ENCODE measurements around the gene CELF1. TPM values are rescaled to one million over a fixed set of nuclear protein-coding genes. Genes with fewer than 3 reads are reported as not detected.

CELF1 gene
- total and polyA plus RNA-seq, 9 of the 15 experiments (the other 6 are each of a cell fraction or from before 2014, with no cell fraction given), result 11.3 to 142 (median 77.4) TPM

DNA sequence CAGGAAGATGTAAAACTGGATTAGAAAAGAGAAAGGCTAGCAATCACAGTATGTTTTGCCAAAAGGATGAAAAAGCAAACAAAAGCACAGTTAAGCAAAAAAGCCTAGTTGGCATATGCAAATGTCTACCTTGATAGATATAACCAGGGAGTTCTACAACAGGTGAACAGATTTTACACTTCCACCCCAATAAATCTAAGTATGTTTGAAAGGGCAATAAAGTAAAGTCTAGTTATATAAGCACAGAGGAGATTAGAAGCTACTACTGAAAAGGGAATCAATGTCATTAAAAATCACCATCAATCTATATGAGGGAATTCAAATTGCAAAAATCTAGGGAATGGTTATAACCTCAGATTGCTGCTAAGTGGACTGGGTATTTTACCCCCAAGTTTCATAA is 49.7 kb downstream of the CELF1 start:
- POLR2A ChIA-PET, result interaction anchor here (1.3 kb wide), 1 partner anchor 8 kb away, joined by 5 read pairs; no protein-coding TSS in a partner anchor
- in situ Hi-C loops (cut with MboI) (no loop called here), intact Hi-C loops (cut with micrococcal nuclease) (no loop called here)
- CTCF ChIA-PET (ENCODE audit: low intra/inter-chr PET ratio), result no interaction called here
- Histone ChIP-seq H3K4me3 (no peak overlapping the region), H3K27ac (ENCODE audit: extremely low read depth, low read depth, low read length) (no peak overlapping the region), H3K36me3 (ENCODE audit: control insufficient read depth, insufficient read depth, low read length) (peaks cover 44% of the 10 kb centered on the region), H3K27me3 (ENCODE audit: control insufficient read depth in 2 of 2, insufficient read depth in 2 of 2, low read length in 2 of 2) (no peaks in the 10 kb centered on the region), H3K9me1 (ENCODE audit: control insufficient read depth, insufficient read depth, low read length) (peaks cover 4% of the 10 kb centered on the region), H3K4me2 (ENCODE audit: insufficient read depth, low read length) (no peak overlapping the region), H3K9me3 (replicated peaks; ENCODE audit: control insufficient read depth, insufficient read depth, low read depth, low read length) (no peaks in the 10 kb centered on the region), H3K79me2 (ENCODE audit: control insufficient read depth, insufficient read depth, low read length) (peaks cover 99% of the 10 kb centered on the region), H2AFZ (ENCODE audit: low read depth, low read length) (no peak overlapping the region), H3K9ac (ENCODE audit: insufficient read depth in 1 of 2, low read depth in 2 of 2, low read length in 2 of 2) (no peak overlapping the region), H4K20me1 (replicated peaks; ENCODE audit: control insufficient read depth, insufficient read depth, low read length) (peaks cover 25% of the 10 kb centered on the region), H3K4me1 (replicated peaks in 1 of 2; ENCODE audit: control insufficient read depth in 2 of 2, insufficient read depth in 2 of 2, low read length in 2 of 2) (peaks cover 12 to 29% of the 10 kb centered on the region in 2 experiments)
- no peak for FAIRE-seq
- DNase-seq (ENCODE audit: extremely low read depth in 1 of 4, low spot score in 3 of 4), result no peak
- no peak for TF ChIP-seq SIN3B (IDR thresholded peaks at IDR 0.05; ENCODE audit: low read depth)
- TF ChIP-seq ZNF766 (CRISPR knock-in tag; conservative IDR thresholded peaks at IDR 0.05), result no peak
- TF ChIP-seq, protein P1, sequence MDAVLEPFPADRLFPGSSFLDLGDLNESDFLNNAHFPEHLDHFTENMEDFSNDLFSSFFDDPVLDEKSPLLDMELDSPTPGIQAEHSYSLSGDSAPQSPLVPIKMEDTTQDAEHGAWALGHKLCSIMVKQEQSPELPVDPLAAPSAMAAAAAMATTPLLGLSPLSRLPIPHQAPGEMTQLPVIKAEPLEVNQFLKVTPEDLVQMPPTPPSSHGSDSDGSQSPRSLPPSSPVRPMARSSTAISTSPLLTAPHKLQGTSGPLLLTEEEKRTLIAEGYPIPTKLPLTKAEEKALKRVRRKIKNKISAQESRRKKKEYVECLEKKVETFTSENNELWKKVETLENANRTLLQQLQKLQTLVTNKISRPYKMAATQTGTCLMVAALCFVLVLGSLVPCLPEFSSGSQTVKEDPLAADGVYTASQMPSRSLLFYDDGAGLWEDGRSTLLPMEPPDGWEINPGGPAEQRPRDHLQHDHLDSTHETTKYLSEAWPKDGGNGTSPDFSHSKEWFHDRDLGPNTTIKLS (IDR thresholded peaks at IDR 0.05; ENCODE audit: borderline replicate concordance, low read depth), result no peak
- TF ChIP-seq MEF2A (IDR thresholded peaks at IDR 0.05; ENCODE audit: control insufficient read depth, low read depth, low read length), result no peak
- TF ChIP-seq SETDB1 (IDR thresholded peaks at IDR 0.05; ENCODE audit: low read length), result no peak
- no peak for TF ChIP-seq SMAD2 (IDR thresholded peaks at IDR 0.05; ENCODE audit: low read depth, low read length)
- TF ChIP-seq, protein P2, sequence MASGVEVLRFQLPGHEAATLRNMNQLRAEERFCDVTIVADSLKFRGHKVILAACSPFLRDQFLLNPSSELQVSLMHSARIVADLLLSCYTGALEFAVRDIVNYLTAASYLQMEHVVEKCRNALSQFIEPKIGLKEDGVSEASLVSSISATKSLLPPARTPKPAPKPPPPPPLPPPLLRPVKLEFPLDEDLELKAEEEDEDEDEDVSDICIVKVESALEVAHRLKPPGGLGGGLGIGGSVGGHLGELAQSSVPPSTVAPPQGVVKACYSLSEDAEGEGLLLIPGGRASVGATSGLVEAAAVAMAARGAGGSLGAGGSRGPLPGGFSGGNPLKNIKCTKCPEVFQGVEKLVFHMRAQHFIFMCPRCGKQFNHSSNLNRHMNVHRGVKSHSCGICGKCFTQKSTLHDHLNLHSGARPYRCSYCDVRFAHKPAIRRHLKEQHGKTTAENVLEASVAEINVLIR (CRISPR knock-in tag; IDR thresholded peaks at IDR 0.05), result no peak
- TF ChIP-seq, protein P3, sequence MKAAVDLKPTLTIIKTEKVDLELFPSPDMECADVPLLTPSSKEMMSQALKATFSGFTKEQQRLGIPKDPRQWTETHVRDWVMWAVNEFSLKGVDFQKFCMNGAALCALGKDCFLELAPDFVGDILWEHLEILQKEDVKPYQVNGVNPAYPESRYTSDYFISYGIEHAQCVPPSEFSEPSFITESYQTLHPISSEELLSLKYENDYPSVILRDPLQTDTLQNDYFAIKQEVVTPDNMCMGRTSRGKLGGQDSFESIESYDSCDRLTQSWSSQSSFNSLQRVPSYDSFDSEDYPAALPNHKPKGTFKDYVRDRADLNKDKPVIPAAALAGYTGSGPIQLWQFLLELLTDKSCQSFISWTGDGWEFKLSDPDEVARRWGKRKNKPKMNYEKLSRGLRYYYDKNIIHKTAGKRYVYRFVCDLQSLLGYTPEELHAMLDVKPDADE (conservative IDR thresholded peaks at IDR 0.05; ENCODE audit: control insufficient read depth, low read depth, low read length), result no peak
- TF ChIP-seq TCF3 (CRISPR knock-in tag; IDR thresholded peaks at IDR 0.05), result no peak
- TF ChIP-seq, protein P4, sequence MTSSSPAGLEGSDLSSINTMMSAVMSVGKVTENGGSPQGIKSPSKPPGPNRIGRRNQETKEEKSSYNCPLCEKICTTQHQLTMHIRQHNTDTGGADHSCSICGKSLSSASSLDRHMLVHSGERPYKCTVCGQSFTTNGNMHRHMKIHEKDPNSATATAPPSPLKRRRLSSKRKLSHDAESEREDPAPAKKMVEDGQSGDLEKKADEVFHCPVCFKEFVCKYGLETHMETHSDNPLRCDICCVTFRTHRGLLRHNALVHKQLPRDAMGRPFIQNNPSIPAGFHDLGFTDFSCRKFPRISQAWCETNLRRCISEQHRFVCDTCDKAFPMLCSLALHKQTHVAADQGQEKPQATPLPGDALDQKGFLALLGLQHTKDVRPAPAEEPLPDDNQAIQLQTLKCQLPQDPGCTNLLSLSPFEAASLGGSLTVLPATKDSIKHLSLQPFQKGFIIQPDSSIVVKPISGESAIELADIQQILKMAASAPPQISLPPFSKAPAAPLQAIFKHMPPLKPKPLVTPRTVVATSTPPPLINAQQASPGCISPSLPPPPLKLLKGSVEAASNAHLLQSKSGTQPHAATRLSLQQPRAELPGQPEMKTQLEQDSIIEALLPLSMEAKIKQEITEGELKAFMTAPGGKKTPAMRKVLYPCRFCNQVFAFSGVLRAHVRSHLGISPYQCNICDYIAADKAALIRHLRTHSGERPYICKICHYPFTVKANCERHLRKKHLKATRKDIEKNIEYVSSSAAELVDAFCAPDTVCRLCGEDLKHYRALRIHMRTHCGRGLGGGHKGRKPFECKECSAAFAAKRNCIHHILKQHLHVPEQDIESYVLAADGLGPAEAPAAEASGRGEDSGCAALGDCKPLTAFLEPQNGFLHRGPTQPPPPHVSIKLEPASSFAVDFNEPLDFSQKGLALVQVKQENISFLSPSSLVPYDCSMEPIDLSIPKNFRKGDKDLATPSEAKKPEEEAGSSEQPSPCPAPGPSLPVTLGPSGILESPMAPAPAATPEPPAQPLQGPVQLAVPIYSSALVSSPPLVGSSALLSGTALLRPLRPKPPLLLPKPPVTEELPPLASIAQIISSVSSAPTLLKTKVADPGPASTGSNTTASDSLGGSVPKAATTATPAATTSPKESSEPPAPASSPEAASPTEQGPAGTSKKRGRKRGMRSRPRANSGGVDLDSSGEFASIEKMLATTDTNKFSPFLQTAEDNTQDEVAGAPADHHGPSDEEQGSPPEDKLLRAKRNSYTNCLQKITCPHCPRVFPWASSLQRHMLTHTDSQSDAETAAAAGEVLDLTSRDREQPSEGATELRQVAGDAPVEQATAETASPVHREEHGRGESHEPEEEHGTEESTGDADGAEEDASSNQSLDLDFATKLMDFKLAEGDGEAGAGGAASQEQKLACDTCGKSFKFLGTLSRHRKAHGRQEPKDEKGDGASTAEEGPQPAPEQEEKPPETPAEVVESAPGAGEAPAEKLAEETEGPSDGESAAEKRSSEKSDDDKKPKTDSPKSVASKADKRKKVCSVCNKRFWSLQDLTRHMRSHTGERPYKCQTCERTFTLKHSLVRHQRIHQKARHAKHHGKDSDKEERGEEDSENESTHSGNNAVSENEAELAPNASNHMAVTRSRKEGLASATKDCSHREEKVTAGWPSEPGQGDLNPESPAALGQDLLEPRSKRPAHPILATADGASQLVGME (CRISPR knock-in tag; IDR thresholded peaks at IDR 0.05), result no peak
- ATAC-seq, result no peak
- no TSS peak for BruUV-seq (replicated peaks)
